Prostate gland (tissue), 2 donors: ENCODE measurements around the gene GNG10.

Experiments
- CTCF ChIP-seq, 4 experiments: fragments of 200-600 bp in 2 of 4; fragments of 450-650 bp in 2 of 4; sonication (generic) in 2 of 4; IDR thresholded peaks; 1 replicate in 3 of 4; 2 replicates in 1 of 4; pipeline ENCODE4 v1.5.1; 2016 to 2019; ENCODE audit warnings: antibody characterized with exemption in 4 of 4, mild to moderate bottlenecking in 2 of 4, moderate library complexity in 2 of 4
- POLR2AphosphoS5 ChIP-seq: sonication (generic); formaldehyde crosslinking; IDR thresholded peaks from one replicate; pipeline ENCODE4 v1.6.1; 2017; ENCODE audit warnings: antibody characterized with exemption

- no peak for TF ChIP-seq POLR2AphosphoS5
- no peak for TF ChIP-seq CTCF (IDR thresholded peaks at IDR 0.05)
Measured at GRCh38 chr9:111661802-111662521, 557 bp downstream of the GNG10 start.
